Measurements from ENCODE around the gene LAMTOR3. TPM values are rescaled to one million over a fixed set of nuclear protein-coding genes. Genes with fewer than 3 reads are reported as not detected.

Gene LAMTOR3
- total RNA-seq, 1 donor from 2014 or later: 36.2 TPM

DNA sequence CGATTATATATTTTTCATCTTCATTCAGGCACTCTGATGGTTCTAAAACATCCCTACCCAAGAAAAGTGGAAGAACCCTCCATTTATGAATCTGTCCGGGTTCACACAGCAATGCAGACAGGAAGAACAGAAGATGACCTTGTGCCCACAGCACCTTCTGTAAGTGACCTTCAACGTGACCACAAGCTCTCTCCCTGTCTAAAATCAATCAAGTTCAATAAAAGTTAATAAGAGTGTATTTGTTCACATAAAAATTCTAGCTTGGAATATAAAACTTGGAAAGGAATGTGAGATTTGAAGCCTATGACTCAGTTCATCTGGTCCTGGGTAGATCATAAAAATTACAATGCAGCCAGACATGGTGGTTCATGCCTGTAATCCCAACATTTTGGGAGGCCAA is 41.0 kb downstream of the LAMTOR3 start:
- H3K36me3 Mint-ChIP-seq (ENCODE audit: low read depth): no peaks in the 10 kb centered on the region
- H3K4me1 Mint-ChIP-seq (ENCODE audit: low read depth): peaks cover 5% of the 10 kb centered on the region
- peaks cover 19% of the 10 kb centered on the region for H3K27me3 Mint-ChIP-seq (ENCODE audit: low read depth)
- no peak overlapping the region for H3K4me3 Mint-ChIP-seq (ENCODE audit: unreplicated experiment)
- H3K9me3 Mint-ChIP-seq (ENCODE audit: low read depth): no peaks in the 10 kb centered on the region
- DNase-seq (ENCODE audit: low spot score): no peak
- no peak overlapping the region for H3K27ac Mint-ChIP-seq (ENCODE audit: unreplicated experiment)
- TF ChIP-seq, protein P1, sequence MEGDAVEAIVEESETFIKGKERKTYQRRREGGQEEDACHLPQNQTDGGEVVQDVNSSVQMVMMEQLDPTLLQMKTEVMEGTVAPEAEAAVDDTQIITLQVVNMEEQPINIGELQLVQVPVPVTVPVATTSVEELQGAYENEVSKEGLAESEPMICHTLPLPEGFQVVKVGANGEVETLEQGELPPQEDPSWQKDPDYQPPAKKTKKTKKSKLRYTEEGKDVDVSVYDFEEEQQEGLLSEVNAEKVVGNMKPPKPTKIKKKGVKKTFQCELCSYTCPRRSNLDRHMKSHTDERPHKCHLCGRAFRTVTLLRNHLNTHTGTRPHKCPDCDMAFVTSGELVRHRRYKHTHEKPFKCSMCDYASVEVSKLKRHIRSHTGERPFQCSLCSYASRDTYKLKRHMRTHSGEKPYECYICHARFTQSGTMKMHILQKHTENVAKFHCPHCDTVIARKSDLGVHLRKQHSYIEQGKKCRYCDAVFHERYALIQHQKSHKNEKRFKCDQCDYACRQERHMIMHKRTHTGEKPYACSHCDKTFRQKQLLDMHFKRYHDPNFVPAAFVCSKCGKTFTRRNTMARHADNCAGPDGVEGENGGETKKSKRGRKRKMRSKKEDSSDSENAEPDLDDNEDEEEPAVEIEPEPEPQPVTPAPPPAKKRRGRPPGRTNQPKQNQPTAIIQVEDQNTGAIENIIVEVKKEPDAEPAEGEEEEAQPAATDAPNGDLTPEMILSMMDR (IDR thresholded peaks at IDR 0.05): no peak

DNA sequence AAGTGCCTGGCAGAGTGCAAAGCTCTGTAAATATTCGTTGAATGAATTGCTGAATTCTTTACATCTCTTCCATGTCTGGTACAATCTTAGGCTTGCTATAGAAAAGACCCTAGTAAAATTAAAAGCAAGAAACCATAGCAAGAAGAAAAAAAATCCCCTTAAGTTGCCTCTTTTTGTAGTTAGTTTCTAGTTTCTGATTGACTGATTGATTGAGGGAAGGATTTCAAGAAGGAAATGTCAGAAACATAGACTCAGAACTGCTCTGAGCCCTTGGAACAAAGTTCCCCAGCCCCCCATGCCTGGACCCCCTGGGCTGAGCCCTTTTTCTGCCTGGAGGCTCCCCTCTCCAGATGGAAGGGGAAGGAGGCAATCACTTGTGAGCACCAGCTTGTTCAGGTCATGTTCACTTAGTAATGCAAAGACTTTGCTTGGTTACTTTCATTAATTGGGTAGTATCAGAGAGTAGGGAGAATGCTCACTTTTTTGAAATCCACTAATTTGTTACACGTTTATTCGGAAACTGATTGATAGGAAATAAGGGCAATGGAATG is 42.0 kb downstream of the LAMTOR3 start:
- no peak overlapping the region for H3K4me3 Mint-ChIP-seq (ENCODE audit: unreplicated experiment)
- H3K27me3 Mint-ChIP-seq (ENCODE audit: low read depth): peaks cover 16% of the 10 kb centered on the region
- DNase-seq (ENCODE audit: low spot score): no peak
- no peaks in the 10 kb centered on the region for H3K9me3 Mint-ChIP-seq (ENCODE audit: low read depth)
- peaks cover 5% of the 10 kb centered on the region for H3K4me1 Mint-ChIP-seq (ENCODE audit: low read depth)
- H3K27ac Mint-ChIP-seq (ENCODE audit: unreplicated experiment): no peak overlapping the region
- TF ChIP-seq, protein P1 (IDR thresholded peaks at IDR 0.05): no peak
- H3K36me3 Mint-ChIP-seq (ENCODE audit: low read depth): no peaks in the 10 kb centered on the region

DNA sequence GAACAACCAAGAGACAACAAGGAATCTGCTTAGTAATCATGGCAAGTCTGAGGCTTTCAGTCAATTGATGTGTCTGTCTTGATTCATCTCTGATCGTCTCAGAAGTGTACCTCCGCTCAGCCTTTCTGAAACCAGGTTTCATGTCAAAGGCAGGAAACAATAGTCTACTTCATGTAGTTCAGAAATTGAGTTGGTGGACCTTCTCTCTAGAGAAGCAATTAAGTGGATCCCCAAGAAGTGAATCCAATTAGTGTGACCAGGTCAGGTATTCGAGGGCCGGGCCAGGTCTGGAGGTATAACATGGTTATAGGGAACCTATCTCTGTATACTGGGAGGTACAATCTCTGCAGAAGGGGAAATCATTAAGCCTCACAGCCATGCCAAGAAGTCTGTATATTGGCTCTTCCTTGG is 45.6 kb downstream of the LAMTOR3 start:
- no peak overlapping the region for H3K27ac Mint-ChIP-seq (ENCODE audit: unreplicated experiment)
- H3K9me3 Mint-ChIP-seq (ENCODE audit: low read depth): no peaks in the 10 kb centered on the region
- H3K36me3 Mint-ChIP-seq (ENCODE audit: low read depth): no peaks in the 10 kb centered on the region
- peaks cover 7% of the 10 kb centered on the region for H3K27me3 Mint-ChIP-seq (ENCODE audit: low read depth)
- TF ChIP-seq, protein P1 (IDR thresholded peaks at IDR 0.05): no peak
- no peak for DNase-seq (ENCODE audit: low spot score)
- peaks cover 2% of the 10 kb centered on the region for H3K4me1 Mint-ChIP-seq (ENCODE audit: low read depth)
- no peak overlapping the region for H3K4me3 Mint-ChIP-seq (ENCODE audit: unreplicated experiment)

DNA sequence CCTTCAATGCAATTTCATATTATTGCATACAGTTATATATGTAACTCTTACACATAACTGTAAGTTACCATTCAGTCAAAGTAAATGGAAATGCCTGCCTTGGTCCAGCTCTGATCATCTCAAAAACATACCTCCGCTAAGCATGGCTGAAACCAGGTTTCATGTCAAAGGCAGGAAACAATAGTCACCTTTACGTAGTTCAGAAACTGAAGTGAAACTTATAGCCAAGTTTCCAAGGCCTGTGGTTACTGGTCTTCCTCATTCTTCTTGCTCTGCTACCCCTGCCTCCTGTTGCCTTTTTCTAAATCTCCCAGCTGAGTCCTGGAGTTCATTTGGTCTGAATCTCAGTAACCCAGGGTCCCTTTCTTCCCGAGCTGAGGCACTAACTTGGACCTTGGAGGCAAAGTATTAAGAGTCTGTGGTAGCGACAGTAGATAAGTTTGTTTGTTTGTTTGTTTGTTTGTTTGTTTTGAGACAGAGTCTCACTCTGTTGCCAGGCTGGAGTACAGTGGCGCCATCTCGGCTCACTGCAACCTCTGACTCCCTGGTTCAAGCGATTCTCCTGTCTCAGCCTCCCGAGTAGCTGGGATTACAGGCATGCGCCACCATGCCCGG is 46.8 kb downstream of the LAMTOR3 start:
- Mint-ChIP-seq H3K27me3 (ENCODE audit: low read depth) (peaks cover 7% of the 10 kb centered on the region), H3K27ac (ENCODE audit: unreplicated experiment) (no peak overlapping the region), H3K4me1 (ENCODE audit: low read depth) (peaks cover 2% of the 10 kb centered on the region), H3K36me3 (ENCODE audit: low read depth) (no peaks in the 10 kb centered on the region), H3K4me3 (ENCODE audit: unreplicated experiment) (no peak overlapping the region), H3K9me3 (ENCODE audit: low read depth) (no peaks in the 10 kb centered on the region)
- TF ChIP-seq, protein P1 (IDR thresholded peaks at IDR 0.05): no peak
- no peak for DNase-seq (ENCODE audit: low spot score)

DNA sequence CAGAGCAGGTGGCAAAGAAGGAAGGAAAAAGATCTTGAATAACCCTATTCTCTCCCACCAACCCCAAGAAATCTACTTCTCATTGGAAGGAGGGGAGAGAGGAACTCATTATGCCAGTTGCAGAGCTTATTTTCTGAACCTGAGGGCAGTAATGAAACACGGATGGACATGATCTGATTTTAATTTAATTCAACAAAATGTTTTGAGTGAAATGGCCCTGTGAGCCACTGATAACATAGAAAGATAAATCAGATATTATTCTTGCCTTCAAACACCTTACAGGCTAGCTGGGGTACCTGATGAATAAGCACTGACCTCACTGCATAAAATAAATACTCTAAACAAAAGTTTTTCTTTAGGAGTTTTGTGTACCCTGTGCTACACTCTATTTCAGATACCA is 47.3 kb downstream of the LAMTOR3 start:
- Mint-ChIP-seq H3K27ac (ENCODE audit: unreplicated experiment) (no peak overlapping the region), H3K36me3 (ENCODE audit: low read depth) (no peaks in the 10 kb centered on the region), H3K4me1 (ENCODE audit: low read depth) (peaks cover 2% of the 10 kb centered on the region), H3K4me3 (ENCODE audit: unreplicated experiment) (no peak overlapping the region), H3K27me3 (ENCODE audit: low read depth) (peaks cover 7% of the 10 kb centered on the region), H3K9me3 (ENCODE audit: low read depth) (no peaks in the 10 kb centered on the region)
- DNase-seq (ENCODE audit: low spot score): no peak
- TF ChIP-seq, protein P1 (IDR thresholded peaks at IDR 0.05): no peak

Measured in chondrocyte (in vitro differentiated cells).